DMS114 treated with DMSO at 0.1 percent for 48 hours (cell line): ENCODE results near the gene RHNO1.

ENCODE experiments used
- DNase-seq: peaks from one replicate; lab custom pipeline; 2025; ENCODE audit not compliant: unreplicated experiment; lab: John Stamatoyannopoulos, UW

Gene RHNO1

DNA sequence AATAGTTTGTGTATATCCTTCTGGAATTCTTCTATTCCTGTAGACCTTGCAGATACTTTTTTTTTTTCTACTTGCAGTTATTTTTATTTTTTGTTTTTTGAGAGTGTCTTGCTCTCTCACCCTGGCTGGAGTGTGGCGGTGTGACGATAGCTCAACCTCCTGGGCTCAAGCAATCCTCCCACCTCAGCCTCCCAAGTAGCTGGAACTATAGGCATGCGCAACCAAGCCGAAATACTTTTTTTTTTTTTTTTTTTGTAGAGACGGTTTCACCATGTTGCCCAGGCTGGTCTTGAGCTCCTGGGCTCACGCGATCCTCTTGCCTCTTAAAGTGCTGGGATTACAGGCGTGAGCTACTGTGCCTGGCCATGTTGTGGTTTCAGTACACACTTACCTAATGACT, 23.6 kb downstream of the RHNO1 start:
- no peak for DNase-seq

DNA sequence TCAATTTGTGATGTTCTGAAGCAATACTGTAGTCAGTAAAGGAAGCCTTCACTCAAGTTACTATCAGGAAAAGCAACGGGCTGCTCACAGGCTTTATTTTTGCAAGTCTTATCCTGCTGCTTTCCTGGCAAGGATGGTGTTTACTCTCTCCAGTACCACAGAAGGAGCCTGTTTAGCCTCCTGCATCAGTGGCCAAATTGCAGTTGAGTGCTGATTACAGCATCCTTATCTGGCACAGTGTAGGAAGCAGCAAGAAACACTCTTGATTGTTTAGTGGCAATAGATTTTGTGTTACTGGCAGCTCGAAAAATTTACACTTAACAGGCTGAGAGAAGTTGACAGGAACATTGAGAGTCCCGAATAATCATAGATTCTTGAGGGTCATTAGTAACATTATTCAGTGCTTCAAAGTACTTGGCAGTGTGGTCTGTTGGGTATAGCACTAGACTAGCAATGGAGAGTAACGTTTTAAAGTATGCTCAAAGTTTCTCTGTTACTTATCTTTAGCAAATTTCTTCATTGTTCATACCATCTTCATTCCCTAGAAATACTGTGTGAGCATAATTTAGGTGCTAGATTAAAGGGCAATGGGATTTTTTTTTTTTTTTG, 25.4 kb downstream of the RHNO1 start:
- DNase-seq: no peak

DNA sequence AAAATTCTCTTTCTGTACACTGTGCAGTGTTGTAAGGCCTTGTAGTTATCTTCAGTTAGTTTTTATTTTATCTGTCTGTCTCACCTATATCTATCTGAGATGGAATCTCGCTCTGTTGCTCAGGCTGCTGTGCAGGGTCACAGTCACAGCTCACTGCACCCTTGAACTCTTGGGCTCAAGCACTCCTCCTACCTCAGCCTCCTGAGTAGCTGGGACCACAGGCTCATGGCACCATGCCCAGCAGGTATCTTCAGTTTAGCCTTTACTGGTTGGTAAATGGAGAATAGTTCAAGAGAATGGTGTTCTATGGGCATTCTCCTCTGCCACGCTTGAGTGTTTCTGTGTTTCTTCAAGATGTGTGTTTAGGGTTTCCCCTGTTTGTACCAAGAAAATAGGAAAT, 27.2 kb downstream of the RHNO1 start:
- no peak for DNase-seq

DNA sequence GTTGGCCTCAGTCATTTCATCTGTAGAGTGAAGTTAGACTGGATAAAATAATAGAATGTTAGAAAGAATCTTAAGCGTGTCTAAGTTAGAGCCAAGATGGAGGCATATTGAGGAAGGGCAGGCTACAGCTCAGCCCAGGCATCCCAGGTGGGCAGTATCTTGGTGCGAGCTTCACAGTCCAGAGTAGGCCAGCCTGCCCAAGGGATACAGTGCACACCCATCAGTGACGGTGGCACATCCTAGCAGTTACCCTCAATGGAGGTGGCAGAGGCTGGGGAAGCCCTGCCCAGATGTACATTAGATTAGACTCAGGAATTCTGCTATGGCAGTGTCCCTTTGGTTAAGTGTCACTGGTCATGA, 35.2 kb downstream of the RHNO1 start:
- DNase-seq: no peak

DNA sequence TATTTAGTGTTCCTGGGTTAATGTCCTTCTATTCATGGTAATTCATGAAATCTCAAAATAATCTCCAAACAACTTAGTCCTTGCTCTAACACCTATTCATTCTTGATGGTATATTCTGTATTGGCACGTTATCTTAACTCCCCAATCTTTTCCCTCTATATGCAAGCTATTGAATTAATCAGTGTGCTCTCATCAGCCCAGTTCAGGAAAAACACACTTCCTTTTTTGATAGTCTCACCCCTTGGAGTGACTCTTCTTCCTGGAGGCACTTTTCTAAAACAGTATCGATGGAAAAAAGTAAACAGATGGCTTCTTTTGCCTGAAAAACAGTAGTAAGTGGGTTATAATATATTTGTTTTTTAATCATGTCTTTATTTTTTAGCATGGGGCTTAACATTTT, 42.2 kb downstream of the RHNO1 start:
- no peak for DNase-seq

DNA sequence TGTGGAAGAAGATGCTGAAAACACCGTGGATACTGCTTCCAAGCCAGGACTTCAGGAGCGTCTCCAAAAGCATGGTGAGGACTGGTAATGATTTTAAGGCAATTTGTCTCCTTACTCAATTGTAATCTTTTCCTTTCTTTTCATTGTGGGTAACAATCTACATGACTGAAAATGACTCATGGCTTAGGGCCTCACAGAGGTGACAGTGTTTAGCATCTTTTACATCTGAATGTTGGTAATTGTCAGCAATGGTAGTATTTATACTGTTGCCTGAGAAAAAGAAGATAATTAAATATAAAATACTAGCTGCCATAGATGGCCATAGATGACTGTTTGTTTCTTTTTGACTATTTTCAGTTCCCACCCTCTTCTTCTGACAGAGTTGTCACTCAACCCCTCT, 45.3 kb downstream of the RHNO1 start:
- no peak for DNase-seq

DNA sequence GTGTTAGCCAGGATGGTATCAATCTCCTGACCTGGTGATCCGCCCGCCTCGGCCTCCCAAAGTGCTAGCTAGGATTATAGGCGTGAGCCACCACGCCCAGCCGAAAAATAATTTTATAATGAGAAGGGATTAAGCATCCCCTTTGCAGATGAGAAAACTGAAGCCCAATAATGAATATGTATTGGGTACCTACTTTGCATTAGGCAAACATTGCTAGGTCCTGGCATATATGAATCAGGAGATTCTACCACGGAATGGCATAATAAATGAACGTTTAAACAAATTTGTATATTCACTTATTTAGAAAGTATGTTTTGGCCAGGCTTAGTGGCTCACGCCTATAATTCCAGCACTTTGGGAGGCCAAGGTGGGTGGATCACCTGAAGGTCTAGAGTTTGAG, 46.0 kb downstream of the RHNO1 start:
- no peak for DNase-seq

DNA sequence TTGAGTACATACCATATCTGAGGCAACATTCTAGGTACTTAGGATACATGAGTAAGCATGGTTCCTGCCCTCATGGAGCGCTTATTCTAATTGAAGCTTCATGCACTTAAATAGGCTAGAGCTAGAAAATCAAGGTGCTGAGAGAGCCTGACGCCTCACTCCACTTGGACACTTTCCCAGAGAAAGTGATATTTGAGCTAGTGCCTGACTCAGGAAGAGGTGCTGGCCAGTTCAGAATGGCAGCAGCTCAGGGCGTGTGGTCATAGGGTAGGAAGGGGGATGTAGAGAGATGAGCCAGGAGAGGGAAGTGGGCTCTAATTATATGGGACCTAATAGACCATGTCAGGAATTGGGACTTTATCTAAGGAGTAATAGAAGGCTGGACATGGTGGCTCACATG, 47.0 kb downstream of the RHNO1 start:
- DNase-seq: no peak

DNA sequence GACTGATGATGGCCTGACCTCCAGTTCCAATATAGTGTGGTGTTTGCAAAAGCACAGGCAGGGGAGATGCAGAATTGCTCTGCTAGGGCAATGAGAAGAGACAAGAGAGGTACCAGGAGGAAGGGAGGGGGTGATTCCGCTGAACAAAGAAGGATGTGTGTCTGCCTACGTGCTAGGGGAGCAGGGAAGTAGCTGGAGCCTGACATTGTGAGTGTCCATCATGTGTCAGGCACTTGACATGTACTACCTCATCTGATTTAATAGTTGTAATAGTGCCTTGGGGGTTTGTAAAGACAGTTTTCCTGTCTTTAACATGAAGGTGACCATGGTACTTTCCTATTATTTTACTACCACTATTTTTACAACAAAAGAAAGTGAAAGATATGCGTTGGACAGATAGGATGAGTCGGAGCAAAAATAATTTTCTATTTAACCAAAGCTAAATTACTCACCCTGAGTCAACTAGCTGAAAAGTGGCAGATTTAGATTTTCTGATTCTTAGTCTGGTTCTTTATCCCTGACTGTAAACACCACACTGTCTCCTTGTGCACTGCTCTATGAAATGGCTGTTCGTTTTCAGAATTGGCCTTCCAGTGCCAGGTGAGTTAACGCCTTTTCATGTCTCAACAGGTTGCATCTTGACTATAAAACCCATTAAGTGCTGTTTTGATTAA, 48.4 kb downstream of the RHNO1 start:
- no peak for DNase-seq

DNA sequence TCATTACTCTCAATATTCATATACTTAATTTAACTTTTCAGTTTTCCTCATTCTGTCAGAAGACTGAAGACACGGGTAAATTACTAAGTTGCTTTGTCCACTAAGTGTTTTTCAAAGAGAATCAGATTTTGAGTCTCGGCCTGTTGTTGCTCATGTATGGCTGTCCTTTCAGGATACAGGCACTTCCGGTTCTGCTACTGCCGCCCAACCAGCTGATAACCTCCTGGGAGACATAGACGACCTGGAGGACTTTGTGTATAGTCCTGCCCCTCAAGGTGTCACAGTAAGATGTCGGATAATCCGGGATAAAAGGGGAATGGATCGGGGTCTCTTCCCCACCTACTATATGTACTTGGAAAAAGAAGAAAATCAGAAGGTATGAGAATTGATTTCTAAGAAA, 53.8 kb downstream of the RHNO1 start:
- no peak for DNase-seq

DNA sequence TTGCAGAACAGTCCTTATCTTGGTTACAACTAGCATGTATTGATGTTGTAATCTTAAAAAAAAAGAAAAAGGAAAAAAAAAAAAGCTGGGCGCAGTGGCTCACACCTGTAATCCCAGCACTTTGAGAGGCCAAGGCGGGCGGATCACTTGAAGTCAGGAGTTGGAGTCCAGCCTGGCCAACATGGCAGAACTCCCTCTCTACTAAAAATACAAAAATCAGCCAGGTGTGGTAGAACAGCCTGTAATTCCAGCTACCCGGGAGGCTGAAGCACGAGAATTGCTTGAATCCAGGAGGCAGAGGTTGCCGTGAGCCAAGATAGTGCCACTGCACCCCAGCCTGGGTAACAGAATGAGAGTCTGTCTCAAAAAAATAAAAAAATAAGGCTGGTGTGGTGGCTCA, 56.6 kb downstream of the RHNO1 start:
- DNase-seq: no peak

DNA sequence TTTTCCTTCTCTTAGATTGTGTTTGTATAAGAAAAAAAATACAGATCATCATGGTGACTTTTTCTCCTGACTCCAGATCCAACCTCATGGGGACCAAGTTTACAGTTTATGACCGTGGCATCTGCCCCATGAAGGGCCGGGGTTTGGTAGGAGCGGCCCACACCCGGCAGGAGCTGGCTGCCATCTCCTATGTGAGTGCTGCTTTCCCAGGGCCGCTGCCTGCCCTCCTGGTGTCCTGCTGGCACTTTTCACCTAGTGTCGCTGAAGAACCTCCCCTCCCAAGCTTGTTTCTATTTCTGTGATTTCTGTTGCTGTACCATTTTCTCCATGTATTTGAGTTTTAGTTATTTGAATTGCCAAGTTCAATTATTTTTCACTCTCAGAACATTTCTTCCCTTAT, 57.3 kb downstream of the RHNO1 start:
- no peak for DNase-seq

DNA sequence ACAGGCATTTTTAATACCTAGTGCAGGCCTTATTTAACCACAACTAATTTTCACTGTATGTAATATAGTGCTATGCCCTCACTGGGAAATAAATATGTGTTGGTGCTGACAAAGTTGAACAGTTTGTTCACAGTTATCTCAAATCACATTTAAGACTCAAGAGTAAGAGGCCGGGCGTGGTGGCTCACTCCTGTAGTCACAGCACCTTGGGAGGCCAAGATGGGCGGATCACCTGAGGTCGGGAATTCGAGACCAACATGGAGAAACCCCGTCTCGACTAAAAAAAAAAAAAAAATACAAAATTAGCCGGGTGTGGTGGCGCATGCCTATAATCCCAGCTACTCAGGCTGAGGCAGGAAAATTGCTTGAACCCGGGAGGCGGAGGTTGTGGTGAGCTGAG, 59.3 kb downstream of the RHNO1 start:
- DNase-seq: no peak

DNA sequence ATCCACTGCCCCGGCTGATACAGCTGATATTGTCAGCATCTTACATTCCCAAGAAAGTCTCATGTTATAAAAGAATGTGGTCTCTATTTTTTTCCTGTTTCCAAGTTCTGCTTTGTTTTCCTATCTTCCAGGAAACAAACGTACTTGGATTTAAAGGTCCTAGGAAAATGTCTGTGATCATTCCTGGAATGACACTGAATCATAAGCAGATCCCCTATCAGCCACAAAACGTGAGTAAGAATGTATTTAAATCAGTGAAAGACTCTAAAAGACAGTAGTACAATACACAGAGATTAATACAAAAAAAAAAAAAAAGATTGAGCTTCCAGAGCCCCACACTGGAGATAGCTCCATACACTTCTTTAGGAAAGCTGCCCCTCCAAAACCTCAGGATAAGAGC, 60.5 kb downstream of the RHNO1 start:
- no peak for DNase-seq
